GM19467 (cell line): Measurements from ENCODE around the gene AASS.
"Not testable (repeated sequence)": the region's sequence is repeated elsewhere in the genome, so short reads cannot be mapped to it uniquely, and the experiment has no call there.

Experiments
- ATAC-seq: cut with Tn5 transposase; IDR thresholded peaks from one replicate; pipeline ENCODE4 v1.9.1; 2021; ENCODE audit warnings: mild to moderate bottlenecking, moderate library complexity; ENCODE audit not compliant: unreplicated experiment

The AASS gene

DNA sequence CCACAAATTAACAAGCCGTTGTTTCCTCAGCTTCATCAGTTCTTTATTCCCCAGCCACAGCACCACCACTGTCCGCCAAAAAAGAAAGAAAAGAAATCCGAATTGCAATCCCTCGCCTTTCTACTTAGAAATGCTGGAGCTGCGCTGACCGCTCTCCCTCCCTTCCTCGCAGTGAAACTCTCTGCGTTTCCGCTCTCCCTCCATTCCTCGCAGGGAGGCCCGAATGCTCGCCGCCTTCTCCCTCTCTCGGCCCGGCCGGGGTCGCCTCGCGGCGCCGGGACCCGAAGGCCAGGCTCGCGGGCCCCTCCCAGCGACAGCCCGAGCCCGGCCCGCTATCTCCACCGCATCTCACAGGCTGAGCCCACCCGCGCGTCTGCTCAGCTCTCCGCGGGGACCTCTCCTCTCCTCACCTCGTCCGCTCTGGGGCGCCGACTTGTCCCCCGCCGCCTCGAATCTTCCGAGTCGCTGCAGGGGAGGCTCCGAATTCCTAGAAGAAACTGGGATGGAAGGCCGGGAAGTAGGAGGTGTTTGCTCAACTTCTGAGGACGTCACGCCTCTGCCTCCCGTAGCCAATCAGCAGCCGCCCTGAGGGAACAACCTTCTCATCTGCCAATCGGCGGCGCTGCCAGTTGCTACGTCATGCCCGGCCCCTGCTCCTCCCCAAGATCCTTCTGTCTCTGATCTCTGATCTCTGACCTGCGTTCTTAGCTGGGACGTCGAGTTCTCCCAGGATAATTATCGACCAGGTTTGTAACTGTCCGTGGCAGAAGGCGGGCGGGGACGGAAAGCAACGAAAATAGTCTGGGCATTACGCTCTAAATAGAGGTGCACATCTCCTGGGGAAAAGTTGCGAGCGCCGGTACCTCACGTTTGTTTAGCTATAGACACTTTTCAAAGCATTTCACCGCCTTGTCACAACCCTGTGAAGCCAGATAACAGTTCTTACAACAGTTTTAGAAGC is at the start of gene AASS:
Gene AASS (minus strand): TSS at position 499 of the 961 bp plus-strand sequence. CDS start 10,523 bp downstream, outside the sequence.
- ATAC-seq: peak; percentile 100

DNA sequence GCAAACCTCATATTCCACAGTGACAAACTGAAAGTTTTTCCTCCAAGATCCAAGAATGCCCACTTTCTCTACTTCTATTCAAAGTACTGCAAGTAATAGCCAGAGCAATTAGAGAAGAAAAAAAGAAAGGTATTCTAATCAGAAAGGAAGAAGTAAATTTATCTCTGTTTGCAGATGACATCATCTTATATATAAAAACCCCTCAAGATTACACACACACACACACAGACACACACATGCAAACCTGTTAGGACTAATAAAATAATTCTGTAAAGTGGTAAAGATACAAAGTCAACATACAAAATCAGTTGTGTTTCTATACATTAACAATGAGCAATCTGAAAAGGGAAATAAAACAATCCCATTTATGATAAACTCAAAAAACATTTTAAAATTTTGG is 44.7 kb upstream of the AASS start:
- no peak for ATAC-seq

DNA sequence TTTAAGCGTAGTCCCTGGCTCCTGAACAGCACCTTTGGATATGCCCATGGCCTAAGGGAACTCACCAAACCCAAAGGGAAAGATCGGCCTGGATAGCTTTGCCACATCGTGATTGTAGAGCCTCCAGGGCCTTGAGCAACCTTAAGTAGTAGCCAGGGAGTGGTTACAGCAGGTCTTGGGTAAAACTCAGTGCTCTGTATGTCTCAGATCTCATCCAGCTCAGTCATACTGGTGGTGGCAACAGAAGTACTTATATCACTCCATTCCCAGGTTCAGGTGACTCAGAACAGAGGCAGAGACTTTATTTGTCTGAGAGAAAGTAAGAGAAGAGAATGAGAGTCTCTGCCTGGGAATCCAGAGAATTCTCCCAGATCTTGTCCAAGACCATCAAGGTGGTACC is 39.1 kb upstream of the AASS start:
- ATAC-seq: no peak

DNA sequence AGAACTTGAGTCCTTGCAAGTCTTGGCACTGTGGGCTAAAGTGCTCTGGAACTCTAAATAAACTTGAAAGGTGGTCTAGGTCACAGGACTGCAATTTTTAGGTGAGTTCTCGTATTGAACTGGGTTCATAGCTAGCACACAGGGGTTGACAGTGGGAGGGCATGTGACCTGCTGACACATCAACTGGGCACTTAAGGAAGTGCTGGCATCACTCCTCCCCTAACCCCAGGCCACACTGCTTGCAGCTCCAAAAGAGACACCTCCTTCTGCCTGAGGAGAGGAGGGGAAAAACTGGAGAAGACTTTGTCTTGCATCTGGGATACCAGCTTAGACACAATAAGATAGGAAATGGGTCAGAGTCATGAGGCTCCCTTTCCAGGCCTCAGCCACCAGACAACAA is 38.0 kb upstream of the AASS start:
- ATAC-seq: no peak

DNA sequence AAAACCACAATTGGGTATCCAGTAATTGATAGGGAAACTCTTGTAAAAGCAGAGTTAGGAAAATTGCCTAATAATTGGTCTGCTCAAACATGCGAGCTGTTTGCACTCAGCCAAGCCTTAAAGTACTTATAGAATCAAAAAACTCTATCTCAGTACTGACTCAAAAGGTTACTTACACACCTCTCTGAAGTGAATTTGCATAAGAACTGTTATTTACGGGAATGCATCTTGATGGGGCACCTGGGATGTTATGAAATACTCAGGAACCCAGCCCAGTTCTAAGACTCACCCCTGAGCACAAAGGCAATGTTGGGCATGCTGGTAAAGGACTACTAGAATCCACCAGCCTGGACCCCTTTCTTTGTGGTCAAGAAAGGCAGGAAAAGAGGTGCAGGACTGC is 28.1 kb upstream of the AASS start:
- not testable (repeated sequence) for ATAC-seq

DNA sequence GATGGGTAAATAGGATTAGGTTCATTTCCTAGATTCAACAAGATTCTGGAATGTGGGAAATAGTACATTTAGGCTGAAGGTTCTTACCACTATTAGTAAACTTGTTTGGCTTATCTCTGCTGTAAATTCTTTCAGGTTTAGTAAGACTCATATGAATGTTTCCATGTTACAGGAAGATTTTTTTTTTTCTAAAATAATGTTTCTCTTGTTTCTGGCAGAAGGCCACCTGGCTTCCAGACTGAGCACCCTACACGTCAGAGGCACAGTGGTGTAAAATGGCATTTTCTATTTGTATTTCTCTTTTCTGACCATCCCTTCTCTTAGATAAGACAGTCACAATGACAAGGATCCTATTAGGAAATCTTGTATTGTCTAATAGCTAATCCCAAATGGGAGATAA is 22.7 kb upstream of the AASS start:
- no peak for ATAC-seq

DNA sequence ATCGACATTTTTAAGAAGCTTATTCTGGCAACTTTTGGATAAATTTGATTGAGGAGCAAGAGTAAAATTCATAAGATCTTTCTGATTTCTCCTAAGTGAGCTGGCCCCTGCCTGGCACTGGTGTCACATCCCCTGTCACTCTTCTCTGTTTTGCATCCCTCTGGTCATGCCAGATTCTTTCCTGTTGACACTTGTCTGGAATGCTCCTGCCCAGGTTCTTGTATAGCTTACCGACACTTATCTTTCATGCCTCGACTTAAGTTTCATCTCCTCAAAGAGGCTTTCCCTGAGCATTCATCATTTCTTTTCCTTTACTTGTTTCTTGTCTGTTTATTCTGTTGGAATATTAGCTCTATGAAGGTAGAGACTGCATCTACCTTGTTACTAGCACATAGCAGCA is 22.2 kb upstream of the AASS start:
- ATAC-seq: no peak

DNA sequence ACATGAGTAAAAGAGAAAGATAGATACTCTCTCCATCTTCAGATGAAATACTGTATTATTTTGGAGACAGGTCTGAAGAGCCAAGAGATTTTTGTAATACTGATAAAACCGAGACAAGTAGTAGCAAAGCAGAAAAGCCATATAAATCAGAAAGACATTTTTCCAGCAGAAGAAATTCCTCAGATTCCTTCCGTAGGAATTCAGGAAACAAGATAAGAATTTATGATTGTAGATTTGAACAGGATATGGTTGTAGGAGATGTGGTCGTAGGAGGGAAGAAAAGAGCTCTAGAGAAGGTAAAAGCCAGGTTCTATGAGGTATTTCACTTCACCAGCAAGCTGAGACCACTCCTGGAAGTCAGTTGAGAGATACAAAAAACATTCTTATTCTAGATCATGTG is 17.6 kb upstream of the AASS start:
- ATAC-seq: no peak

DNA sequence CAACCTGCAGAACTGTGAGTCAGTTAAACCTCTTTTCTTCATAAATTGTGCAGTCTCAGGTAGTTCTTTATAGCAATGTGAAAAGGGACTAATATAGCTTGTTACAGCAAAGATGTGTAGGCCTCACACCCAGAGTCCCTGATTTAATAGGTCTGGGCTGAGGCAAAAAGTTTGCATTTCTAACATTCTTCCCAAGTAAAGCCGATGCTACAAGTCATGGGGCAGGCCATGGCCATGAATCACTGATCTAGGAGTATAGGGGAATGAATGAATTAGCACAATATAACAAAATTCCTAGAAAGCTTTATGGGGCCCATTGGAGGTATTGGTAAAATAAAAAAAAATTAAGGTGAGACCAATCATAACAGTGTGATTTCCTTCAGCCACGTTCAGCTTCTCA is 11.5 kb upstream of the AASS start:
- ATAC-seq: no peak

DNA sequence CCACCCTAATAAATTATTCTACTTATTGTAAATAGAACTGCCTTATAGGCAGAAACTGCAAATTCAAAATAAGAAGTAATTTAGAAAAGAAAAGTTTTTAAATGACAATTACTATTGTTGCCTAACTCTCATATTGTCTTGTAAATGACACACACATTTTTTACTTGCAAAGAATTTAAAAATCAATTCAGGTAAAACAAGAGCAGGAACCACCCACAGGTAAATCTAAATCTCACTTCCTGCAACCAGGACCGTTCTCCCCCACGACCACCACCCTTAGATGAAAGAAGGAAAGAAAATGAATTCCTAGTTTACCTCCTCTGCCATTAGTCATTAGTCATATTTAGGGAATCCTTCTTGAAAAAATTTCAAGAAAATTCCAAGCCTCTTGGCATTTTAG is 4.8 kb upstream of the AASS start:
- ATAC-seq: no peak

DNA sequence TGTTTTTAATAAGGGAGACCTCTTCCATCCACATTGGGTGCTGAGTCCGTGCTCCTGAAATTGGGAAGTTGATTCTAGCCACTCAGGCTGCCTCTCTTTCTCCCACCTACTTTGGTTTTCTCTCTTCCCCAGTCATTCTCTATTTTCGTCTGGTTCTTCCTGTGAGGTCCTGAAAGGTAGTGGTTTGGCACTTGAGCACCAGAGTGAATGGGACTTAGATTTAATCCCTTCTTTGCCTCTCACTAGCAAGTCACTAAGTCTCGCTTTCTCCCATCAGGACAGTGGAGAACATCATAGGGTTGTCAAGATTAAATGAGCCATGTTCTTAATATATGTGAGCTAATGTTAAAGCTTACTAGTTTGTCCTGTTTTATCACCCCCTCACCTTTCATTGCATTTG is 4.0 kb upstream of the AASS start:
- ATAC-seq: no peak

DNA sequence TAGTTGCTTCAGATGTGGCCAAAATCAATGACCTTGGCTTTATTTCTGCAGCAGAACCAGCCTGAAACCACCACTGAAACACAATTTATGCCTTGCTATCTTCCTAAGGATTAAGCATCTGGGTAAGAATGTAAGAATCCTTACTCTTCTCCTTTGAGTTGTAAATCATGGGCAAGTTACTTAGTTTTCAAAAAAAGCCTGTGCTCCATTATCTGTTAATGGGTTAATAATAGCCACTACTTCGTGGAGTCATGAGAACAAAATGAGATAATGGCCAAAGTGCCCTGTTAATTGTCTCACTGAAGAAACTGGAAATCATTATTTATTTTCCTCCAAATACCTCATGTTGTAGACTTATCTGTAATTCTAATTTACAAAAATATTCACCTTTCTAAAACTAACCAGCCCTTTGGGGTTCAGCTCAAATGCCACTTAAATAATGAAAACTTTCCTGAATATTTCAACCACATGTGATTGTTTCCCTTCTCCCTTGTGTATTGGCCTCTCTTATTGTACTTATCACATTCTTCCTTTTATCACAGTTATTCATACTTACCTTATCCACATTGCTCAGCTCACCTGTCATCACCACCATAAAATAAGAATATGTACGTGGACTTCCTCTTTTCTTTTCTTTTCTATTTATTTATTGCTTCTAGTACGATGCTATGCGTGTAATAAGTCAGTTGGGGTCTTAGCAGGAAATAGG is 2.0 kb upstream of the AASS start:
- no peak for ATAC-seq

DNA sequence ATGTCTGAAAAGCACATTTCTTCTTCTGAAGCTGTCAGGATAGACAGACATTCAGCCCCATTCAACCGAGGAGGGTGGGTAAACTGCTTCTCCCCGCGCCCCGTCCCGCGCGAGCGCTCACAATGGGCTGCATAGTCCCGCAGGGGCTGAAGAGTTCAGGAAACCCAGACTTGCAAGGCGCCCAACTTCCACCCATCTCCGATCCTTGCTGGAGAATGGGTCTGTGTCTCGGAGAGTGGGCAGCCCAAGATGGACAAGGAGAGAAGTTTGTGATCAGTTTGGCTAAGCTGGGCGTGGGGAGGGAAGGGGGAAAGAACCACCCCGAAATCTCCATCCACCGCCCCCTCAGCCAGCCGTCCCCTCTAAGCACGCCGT is 686 bp downstream of the AASS start:
- no peak for ATAC-seq

DNA sequence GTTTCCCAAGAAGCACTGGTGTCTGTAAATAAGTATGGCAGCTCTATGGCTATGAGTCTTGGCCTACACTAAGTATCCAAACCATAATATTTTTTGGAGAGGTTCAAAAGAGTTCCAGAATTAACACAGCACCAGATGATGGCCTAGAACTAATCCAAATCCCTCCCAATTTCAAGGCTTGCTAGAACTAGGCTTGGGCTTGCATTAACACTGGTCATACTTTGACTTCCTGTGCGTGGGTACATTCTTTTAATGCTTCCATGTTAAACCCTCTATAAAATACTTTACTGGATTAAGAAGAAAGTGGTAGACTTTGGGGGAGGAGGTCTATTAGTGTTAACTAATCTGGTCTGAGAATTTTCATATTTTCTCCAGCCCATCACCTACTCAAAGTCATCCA is 3.1 kb downstream of the AASS start:
- no peak for ATAC-seq

DNA sequence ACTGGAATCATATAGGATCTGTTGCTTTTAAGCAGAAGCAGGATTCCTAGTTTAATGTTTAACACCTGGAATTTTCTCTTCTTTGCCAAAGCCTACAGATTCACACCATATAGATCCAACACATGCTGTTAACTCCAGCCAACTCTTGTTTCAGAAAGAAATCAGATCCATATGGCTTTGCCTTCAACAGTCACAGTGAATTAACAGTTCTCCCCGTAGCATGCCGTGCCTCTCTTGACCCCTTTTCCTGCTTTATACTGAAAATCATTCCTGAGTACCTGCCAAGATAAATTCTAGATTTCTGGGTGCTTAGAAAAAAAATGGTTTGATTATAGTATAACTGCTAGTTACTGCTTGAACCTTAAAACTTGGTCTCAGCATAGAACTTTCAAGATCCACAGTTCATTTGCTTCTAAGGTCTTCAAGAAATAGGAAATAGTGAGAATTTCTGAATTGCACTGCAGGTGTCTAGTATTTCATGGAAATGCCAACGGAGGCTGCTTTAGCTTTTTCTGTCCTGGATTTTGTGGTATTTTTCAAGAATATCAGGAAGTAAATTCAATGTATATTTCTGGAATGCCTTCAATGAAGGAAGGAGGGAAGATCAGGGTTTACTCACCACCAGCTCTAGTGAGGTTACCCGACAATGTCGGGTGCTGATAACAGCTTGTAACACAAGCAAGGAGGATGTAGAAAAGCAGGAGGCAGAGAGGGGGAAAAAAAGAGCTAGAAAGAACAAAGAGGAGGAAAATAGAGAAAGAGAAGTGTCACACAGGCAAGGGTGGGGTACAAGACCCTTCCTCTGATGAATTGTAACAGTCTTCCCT is 6.6 kb downstream of the AASS start:
- ATAC-seq: no peak

DNA sequence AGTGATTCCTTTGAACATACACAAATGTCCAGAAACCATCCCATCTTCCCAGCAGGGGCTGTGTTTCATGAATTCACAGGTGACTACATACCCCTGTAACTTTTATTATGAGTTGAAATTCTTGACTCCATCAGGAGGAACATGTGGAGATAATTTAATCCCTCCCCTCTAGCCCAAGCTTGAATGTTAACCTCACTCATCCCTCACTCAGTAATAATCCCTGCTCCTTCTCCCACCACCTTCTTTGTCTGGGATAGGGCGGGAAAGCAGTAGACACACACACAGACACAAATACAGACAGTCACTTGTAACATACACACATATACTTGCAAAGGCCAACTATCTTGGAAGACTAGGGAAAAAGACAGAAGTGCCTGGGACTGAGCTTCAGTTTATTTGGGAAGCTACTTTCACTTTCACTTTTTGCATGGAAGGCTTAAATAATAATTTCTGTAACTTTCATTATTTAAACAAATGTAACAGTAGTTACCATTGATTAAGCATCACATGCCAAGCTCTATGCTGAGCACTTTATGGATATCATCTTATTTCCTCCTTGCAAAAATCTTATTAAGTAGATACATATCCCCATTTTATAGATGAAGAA is 7.3 kb downstream of the AASS start:
- no peak for ATAC-seq

DNA sequence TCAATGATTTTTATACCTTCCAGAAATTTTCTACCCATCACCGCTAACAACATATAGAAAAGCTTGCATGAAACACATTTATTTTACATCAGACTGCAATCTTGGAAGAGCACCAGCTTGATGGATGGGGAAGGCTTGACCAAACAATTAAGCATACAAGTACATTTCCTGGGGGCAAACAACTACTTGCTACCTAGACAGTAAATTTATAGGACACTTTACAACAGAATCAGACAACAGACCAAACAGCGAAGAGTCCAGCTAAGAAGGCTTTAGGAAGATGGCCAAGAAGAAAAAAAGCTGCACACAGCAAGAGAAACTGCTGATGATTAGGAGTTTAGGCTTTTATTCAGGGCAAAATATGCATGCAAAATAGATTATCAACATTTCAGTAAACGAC is 8.0 kb downstream of the AASS start:
- ATAC-seq: no peak

DNA sequence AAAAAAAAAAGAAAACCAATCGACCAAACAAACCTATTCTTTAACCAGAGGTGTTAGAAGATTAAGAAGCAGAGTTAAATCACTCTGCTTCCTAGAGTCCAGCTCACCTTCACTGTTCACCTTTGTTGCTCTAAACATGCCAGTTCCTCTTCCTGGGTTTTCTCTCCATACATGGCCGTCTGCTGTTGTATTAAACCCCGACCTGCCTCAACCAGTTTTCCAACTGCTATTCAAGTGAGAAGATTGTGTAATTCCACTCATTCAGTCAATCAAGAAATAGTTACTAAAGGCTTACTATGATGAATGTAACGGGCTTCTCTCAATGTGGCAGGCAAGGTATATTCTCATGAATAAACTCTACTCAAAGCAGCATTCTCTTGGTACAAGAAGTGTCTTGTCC is 8.8 kb downstream of the AASS start:
- ATAC-seq: no peak

DNA sequence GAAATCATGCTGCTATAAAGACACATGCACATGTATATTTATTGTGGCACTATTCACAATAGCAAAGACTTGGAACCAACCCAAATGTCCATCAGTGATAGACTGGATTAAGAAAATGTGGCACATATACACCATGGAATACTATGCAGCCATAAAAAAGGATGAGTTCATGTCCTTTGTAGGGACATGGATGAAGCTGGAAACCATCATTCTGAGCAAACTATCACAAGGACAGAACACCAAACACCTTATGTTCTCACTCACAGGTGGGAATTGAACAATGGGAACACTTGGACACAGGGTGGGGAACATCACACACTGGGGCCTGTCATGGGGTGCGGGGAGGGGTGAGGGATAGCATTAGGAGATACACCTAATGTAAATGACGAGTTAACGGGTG is 9.3 kb downstream of the AASS start:
- ATAC-seq: not testable (repeated sequence)

DNA sequence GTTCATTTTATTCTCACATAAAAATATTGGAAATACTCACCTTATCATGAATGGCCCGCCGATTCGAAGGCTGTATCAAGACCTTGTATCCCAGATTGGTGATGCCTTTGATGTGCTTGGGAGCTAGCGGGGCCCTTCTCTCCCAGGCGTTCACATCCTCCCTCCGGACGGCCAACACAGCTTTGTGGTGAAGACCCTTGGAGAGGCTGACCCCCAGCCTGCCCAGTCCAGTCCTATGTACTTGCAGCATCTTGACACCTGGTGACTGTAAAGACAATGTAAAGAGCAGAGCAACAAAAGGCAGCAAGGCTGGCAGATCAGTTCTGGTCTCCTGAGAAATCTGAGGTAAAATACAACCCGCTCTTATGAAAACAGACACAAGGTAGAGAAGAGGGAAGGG is 10.6 kb downstream of the AASS start:
- ATAC-seq: no peak

DNA sequence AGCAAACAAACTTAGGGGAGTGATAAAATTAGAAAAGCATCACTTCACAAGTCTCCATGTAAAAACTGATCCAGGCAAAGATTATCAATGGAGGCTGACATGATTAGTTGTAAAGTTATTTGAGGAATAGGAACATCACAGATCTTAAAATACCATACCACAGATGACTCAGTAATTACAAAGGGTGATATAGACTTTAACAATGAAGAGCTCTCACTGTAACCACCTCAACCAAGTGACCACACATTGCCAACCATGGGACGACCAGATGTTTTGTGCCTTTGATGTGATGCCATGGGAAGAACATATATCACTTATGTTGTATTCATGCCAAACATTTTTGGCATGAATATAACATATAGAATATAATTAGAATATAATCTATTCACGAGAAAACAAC is 11.7 kb downstream of the AASS start:
- no peak for ATAC-seq
